Measurements from ENCODE around the gene GNB1. TPM values are rescaled to one million over a fixed set of nuclear protein-coding genes. Genes with fewer than 3 reads are reported as not detected.
A peak's percentile ranks its signal among the peaks of the same experiment; 100 is the strongest.

The GNB1 gene
- total RNA-seq, 2 experiments from 2014 or later: 428 to 431 TPM

DNA sequence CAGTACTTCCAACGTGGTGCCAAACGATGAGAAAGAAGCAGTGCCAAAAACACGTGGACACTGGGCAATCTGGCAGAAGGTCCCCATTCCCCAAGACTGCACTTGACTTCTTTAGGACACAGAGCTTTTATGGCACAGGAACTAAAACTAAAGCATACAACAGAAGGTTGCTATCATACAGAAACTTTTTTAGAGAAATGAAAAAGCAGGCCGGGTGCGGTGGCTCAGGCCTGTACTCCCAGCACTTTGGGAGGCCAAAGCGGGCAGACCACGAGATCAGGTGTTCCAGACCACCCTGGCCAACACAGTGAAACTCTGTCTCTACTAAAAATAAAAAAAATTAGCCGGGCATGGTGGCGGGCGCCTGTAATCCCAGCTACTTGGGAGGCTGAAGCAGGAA, 43.0 kb downstream of the GNB1 start:
- Mint-ChIP-seq H3K9me3 (no peaks in the 10 kb centered on the region), H3K27me3 (no peaks in the 10 kb centered on the region), H3K4me1 (peaks cover 27% of the 10 kb centered on the region), H3K27ac (no peak overlapping the region), H3K4me3 (no peak overlapping the region), H3K36me3 (ENCODE audit: low read depth) (peaks cover 25% of the 10 kb centered on the region)
- ChIA-PET POLR2A (no interaction called here), CTCF (interaction anchor here (0.7 kb wide), 1 partner anchor 51 kb away, joined by 3 read pairs; no protein-coding TSS in a partner anchor)
- no peak for DNase-seq

DNA sequence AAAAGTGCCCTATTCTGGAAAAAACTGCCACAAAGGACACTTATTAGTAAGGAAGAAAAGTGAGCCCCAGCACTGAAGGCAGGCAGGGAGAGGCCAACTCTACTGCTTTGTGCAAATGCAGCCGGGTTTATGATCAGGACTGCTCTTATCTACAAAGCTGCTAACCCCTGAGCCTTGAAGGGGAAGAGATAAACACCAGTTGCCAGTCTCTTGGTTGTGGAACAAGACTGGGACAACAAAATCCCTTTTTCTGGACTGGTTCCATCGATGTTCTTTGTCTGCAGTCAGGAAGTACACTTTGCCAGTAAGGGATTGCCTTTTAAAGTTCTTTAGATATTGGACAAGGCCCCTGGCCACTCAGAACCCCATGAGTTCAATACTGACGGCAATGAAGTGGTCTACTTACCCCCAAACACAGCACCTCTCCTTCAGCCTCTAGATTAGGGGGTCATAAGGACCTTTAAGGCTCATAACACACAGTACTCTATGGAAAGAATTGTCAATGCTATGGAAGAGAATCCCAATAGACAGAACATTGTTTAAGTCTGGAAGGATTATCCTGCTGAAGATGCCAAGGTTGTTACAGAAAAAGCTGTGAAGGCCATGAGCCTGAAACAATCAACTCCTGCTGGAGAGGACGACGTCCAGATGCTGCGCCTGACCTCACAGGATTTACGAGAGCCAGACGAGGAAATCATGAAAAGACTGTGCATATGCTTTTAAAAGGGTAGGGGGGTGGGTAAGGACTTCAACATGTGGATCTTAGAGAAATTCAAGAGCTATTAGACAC, 43.6 kb downstream of the GNB1 start:
- Mint-ChIP-seq H3K27ac (no peak overlapping the region), H3K4me1 (peaks cover 25% of the 10 kb centered on the region), H3K36me3 (ENCODE audit: low read depth) (peaks cover 23% of the 10 kb centered on the region), H3K4me3 (no peak overlapping the region), H3K9me3 (no peaks in the 10 kb centered on the region), H3K27me3 (no peaks in the 10 kb centered on the region)
- ChIA-PET CTCF (interaction anchor here (0.7 kb wide), 1 partner anchor 51 kb away, joined by 3 read pairs; no protein-coding TSS in a partner anchor), POLR2A (no interaction called here)
- DNase-seq: no peak

DNA sequence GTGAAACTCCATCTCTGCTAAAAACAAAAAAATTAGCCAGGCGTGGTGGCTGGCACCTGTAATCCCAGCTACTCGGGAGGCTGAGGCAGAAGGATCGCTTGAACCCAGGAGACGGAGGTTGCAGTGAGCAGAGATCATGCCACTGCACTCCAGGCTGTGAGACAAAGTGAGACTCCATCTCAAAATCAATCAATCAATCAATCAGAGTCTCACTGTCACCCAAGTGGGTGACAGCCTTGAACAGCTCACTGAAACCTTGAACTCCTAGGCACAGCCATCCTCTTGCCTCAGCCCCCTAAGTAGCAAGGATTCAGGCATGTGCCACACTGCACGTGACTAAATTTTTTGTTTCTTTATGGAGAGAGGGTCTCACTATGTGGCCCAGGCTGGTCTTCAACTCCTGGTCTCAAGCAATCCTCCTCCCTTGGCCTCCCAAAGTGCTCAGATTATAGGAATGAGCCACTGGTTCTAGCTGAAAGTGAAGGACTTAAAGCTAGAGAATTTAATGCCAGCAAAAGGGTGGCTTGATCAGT, 44.4 kb downstream of the GNB1 start:
- Mint-ChIP-seq H3K4me3 (no peak overlapping the region), H3K9me3 (no peaks in the 10 kb centered on the region), H3K36me3 (ENCODE audit: low read depth) (peaks cover 26% of the 10 kb centered on the region), H3K27ac (no peak overlapping the region), H3K4me1 (peaks cover 31% of the 10 kb centered on the region), H3K27me3 (no peaks in the 10 kb centered on the region)
- CTCF ChIA-PET: no interaction called here
- POLR2A ChIA-PET: no interaction called here
- no peak for DNase-seq

DNA sequence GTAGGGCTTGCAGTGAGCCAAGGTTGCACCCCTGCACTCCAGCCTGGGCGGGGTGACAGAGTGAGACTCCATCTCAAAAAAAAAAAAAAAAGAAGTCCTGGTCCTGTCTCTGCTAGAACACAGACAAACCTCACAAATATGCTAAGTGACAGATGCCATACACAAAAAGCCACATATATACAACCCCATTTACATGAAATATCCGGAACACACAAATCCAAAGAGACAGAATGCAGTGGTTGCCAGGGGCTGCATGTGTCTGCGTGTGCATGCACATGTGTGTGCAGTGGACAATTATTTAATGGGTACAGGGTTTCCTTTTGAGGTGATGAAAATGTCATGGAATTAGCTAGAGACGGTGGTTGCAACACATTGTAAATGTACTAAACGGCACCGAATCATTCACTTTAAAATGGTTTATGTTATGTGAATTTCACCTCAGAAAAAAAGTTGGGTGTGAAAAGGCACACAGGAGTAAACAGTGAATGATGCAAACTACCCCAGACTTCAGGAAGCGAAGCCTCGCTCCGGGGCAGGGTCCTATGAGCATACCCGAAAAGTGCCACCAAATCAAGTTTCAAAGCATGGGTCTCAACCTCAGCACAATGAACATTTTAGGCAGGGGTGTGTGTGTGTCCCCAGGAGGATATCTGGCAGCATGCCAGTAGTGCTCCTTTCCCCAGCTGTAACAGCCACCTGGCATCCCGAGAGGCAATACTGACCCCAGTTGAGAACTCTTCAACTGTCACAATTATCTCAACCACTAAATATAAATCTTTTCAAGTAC, 48.3 kb downstream of the GNB1 start:
- H3K4me3 Mint-ChIP-seq: no peak overlapping the region
- peaks cover 23% of the 10 kb centered on the region for H3K4me1 Mint-ChIP-seq
- H3K27me3 Mint-ChIP-seq: no peaks in the 10 kb centered on the region
- no peak for DNase-seq
- no peaks in the 10 kb centered on the region for H3K9me3 Mint-ChIP-seq
- H3K36me3 Mint-ChIP-seq (ENCODE audit: low read depth): peaks cover 25% of the 10 kb centered on the region
- ChIA-PET POLR2A (no interaction called here), CTCF (interaction anchor here (0.9 kb wide), 1 partner anchor 63 kb away, joined by 3 read pairs; no protein-coding TSS in a partner anchor)
- no peak overlapping the region for H3K27ac Mint-ChIP-seq

DNA sequence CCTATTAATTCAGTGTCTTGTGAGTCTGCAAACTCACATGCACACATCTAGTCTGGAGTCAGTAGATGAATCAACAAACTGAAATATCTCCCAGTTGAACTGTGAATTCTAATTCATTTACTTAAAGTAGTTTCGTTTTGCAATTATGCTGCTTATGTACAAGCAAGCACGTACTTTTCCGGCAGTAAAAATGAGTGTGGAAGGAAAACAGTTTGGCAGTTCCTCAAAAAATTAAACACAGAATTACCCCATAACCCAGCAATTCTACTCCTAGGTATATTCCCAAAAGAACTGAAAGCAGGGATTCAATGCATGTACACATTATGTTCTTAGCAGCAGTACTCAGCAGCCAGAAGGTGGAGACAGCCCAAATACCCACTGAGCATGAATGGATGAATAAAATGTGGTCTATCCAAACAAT, 49.3 kb downstream of the GNB1 start:
- peaks cover 25% of the 10 kb centered on the region for H3K36me3 Mint-ChIP-seq (ENCODE audit: low read depth)
- POLR2A ChIA-PET: no interaction called here

DNA sequence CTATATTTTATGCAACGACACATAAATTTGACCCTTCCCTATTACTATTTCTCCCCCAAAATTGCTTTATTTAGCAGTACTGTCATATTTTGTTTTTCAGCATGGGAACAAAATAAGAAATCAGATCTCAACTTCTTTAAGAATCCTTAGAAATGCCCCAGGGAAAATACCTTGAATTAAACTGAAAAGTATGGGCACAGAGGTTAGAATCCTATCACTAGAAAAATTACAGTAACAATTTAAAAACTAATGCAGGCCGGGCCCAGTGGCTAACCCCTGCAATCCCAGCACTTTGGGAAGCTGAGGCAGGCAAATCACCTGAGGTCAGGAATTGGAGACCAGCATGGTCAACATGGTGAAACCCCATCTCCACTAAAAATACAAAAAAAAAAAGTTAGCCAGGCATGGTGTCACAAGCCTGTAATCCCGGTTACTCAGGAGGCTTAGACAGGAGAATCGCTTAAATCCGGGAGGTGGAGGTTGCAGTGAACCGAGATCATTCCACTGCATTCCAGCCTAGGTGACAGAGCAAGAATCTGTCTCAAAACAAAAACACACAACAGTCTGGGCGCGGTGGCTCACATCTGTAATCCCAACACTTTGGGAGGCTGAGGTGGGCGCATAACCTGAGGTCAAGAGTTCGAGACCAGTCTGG, 51.4 kb downstream of the GNB1 start:
- Mint-ChIP-seq H3K36me3 (ENCODE audit: low read depth) (peaks cover 25% of the 10 kb centered on the region), H3K27me3 (no peaks in the 10 kb centered on the region), H3K4me3 (no peak overlapping the region), H3K9me3 (no peaks in the 10 kb centered on the region), H3K4me1 (peaks cover 16% of the 10 kb centered on the region), H3K27ac (no peak overlapping the region)
- DNase-seq: no peak
- ChIA-PET POLR2A (no interaction called here), CTCF (interaction anchor here (0.7 to 1.0 kb wide), 2 partner anchors 69 to 70 kb away, joined by 3 to 4 read pairs; no protein-coding TSS in a partner anchor)

More for the DNA sequence above, 49.3 kb downstream of the GNB1 start:
- H3K4me1 Mint-ChIP-seq: peaks cover 21% of the 10 kb centered on the region
- no peaks in the 10 kb centered on the region for H3K9me3 Mint-ChIP-seq
- CTCF ChIA-PET: no interaction called here
- H3K27ac Mint-ChIP-seq: peak overlapping the region; percentile 63
- H3K4me3 Mint-ChIP-seq: no peak overlapping the region
- H3K27me3 Mint-ChIP-seq: no peaks in the 10 kb centered on the region
- DNase-seq: no peak

DNA sequence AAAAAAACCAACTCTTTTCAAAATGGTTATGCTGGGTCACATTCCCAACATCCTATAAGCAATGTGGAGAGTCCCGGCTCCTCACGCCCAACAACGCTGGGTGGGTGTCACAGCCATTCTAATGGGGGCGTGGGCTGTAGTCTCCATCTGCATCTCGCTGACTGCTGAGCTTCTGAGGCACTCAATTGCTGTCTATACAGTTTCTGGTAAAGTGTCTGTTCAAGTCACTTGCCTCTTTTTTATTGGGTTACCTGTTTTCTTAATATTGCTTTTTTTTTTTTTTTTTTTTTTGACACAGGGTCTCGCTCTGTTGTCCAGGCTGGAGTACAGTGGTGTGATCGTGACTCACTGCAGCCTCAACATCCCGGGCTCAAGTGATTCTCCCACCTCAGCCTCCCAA, 54.8 kb downstream of the GNB1 start:
- Mint-ChIP-seq H3K36me3 (ENCODE audit: low read depth) (peaks cover 41% of the 10 kb centered on the region), H3K9me3 (no peaks in the 10 kb centered on the region), H3K4me1 (peaks cover 14% of the 10 kb centered on the region), H3K27me3 (no peaks in the 10 kb centered on the region), H3K27ac (no peak overlapping the region), H3K4me3 (no peak overlapping the region)
- CTCF ChIA-PET: interaction anchor here (0.7 to 1.1 kb wide), 2 partner anchors 12 to 53 kb away, joined by 3 read pairs; no protein-coding TSS in a partner anchor
- POLR2A ChIA-PET: no interaction called here
- no peak for DNase-seq

DNA sequence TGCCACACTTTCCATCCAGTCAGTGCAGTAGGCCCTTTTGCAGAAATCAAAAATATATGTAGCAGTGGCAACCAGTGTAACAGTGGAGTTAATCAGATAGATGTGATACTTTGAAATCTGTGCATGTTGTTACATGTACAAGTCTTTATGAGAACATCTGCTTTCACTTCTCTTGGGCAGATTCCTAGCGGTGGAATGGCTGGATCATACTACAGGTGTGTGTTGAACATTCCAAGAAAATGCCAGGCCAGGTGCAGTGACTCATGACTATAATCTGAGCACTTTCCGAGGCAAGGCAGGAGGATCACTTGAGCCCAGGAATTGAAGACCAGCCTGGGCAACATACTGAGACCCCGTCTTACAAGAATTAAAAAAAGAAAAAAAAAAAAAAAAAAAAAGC, 55.3 kb downstream of the GNB1 start:
- CTCF ChIA-PET: interaction anchor here (1.1 kb wide), 1 partner anchor 12 kb away, joined by 3 read pairs; no protein-coding TSS in a partner anchor

DNA sequence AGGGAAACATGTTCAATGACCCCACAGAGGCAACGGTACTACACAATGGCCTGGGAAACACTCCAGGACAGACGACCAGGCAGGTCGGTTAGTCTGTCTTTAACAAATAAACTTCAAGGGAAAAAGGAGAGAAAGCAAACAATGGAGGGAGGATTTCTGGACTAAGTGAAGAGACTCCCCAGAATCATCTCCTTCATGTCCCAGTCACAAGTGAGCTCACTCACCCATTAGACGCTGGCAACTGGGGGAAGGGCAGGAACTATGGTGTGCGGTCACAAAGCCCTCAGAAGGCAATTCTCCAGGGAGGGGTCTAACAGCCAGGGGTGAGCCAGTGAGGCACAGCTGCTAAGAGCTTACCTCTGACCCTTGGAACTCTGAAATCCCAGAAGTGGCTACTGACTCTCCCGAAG, 57.0 kb downstream of the GNB1 start:
- H3K36me3 Mint-ChIP-seq (ENCODE audit: low read depth): peaks cover 44% of the 10 kb centered on the region
- H3K27me3 Mint-ChIP-seq: no peaks in the 10 kb centered on the region
- DNase-seq: no peak
- H3K27ac Mint-ChIP-seq: no peak overlapping the region
- H3K4me1 Mint-ChIP-seq: peaks cover 18% of the 10 kb centered on the region
- H3K9me3 Mint-ChIP-seq: no peaks in the 10 kb centered on the region
- no peak overlapping the region for H3K4me3 Mint-ChIP-seq
- CTCF ChIA-PET: no interaction called here
- POLR2A ChIA-PET: no interaction called here

More for the DNA sequence above, 55.3 kb downstream of the GNB1 start:
- H3K27me3 Mint-ChIP-seq: no peaks in the 10 kb centered on the region
- POLR2A ChIA-PET: no interaction called here
- peaks cover 43% of the 10 kb centered on the region for H3K36me3 Mint-ChIP-seq (ENCODE audit: low read depth)
- no peak overlapping the region for H3K4me3 Mint-ChIP-seq
- no peak overlapping the region for H3K27ac Mint-ChIP-seq
- no peak for DNase-seq
- peaks cover 14% of the 10 kb centered on the region for H3K4me1 Mint-ChIP-seq
- H3K9me3 Mint-ChIP-seq: no peaks in the 10 kb centered on the region

DNA sequence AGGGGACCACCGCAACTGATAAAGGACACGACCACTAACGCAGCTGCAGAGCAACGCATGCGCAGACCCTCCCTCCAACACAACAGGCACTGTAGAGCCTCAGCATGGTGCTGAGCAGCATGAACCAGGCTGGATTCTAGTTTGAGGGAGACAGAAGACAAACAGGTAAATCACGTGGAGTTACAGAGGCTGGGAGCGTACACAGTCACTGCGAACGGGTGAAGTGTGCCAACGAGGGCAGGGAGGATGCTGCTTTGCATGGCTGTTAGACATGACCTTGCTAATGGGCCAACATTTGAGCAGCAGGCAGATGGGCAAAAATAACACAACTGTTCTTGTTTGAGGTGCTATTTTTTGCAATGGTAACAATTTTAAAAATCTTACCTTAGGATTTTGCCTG, 57.4 kb downstream of the GNB1 start:
- Mint-ChIP-seq H3K27ac (peak overlapping the region; percentile 18), H3K4me1 (peaks cover 21% of the 10 kb centered on the region), H3K4me3 (no peak overlapping the region), H3K9me3 (no peaks in the 10 kb centered on the region), H3K27me3 (no peaks in the 10 kb centered on the region), H3K36me3 (ENCODE audit: low read depth) (peaks cover 42% of the 10 kb centered on the region)
- CTCF ChIA-PET: no interaction called here
- no peak for DNase-seq
- POLR2A ChIA-PET: no interaction called here

DNA sequence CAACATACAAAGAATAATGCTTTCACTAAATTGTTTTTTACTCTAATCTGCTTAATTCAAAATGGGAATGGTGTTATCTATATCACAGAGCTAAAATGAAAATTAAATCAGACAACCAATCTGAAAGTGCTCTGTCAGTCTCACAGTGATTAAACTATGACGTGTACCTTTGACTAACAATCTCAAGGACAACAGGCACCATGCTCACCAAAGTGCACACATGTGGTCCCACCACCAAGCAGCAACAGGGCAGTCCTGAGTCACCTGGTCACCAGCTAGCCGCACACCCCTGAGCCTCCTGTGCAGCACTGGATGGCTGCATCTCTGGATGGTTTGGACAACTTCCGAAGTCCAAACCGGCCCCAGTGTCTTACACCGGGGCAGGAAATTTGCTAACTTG, 58.1 kb downstream of the GNB1 start:
- CTCF ChIA-PET: no interaction called here
- POLR2A ChIA-PET: no interaction called here
- no peaks in the 10 kb centered on the region for H3K9me3 Mint-ChIP-seq
- H3K27me3 Mint-ChIP-seq: no peaks in the 10 kb centered on the region
- peaks cover 46% of the 10 kb centered on the region for H3K36me3 Mint-ChIP-seq (ENCODE audit: low read depth)
- peaks cover 24% of the 10 kb centered on the region for H3K4me1 Mint-ChIP-seq
- DNase-seq: no peak
- H3K27ac Mint-ChIP-seq: no peak overlapping the region
- no peak overlapping the region for H3K4me3 Mint-ChIP-seq

DNA sequence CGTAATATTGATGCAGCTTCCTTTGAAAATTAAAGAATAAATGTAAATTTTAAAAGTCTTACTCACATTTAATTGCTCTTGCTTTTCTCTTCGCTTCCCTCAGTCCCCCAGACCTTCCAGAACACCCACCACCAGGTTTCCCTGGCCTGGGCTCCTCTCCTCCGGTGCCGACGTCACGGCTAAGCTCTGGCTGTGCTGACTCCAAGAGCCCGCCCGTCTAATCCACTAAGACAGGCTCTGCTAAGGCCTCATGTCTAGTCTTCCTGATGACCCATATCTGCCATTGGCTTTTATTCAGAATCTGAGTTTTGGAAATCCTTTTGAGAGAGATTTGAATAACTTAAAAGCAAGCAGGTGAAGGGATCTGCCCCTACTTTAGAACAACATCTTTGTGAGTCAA, 58.7 kb downstream of the GNB1 start:
- Mint-ChIP-seq H3K27ac (peak overlapping the region; percentile 66), H3K36me3 (ENCODE audit: low read depth) (peaks cover 49% of the 10 kb centered on the region), H3K9me3 (no peaks in the 10 kb centered on the region), H3K27me3 (no peaks in the 10 kb centered on the region), H3K4me3 (no peak overlapping the region), H3K4me1 (peaks cover 31% of the 10 kb centered on the region)
- ChIA-PET POLR2A (no interaction called here), CTCF (no interaction called here)
- DNase-seq: no peak

All from activated CD4-positive, alpha-beta memory T cell treated with anti-CD3 and anti-CD28 coated beads, Interleukin-2, amount 10 ng/mL, durations not matched to agents 7 days and 5 days (primary cell).